NCI-H128 (cell line): Measurements from ENCODE around the gene PRDM10.
"Not testable (repeated sequence)": the region's sequence is repeated elsewhere in the genome, so short reads cannot be mapped to it uniquely, and the experiment has no call there.

Source experiments
- DNase-seq: peaks from one replicate; lab custom pipeline; 2025; ENCODE audit not compliant: unreplicated experiment; lab: John Stamatoyannopoulos, UW

The PRDM10 gene

DNA sequence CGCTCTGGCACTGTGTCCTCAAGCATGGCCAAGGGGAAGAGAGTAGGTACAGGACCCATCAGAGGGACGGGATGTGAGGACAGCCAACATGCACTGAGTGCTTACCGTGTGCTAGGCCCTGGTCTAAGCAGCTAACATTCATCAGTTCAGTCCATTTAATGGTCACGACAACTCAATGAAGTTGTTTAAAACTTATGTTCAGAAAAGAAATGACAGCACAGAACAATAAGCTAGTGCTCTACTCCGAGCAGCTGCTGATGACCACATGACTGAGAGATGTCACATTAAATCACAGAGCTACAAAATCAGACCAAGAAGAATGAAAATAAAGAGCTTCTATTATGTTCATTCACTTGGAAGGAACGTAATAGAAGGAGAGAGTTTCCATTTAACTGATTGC, 26.3 kb downstream of the PRDM10 start:
- no peak for DNase-seq

- no peak for DNase-seq
Measured at GRCh38 chr11:129975543-129975942, 27.1 kb downstream of the PRDM10 start.

- no peak for DNase-seq
Measured at GRCh38 chr11:129974672-129975071, 28.0 kb downstream of the PRDM10 start.

GRCh38 chr11:129974237-129974636, 28.4 kb downstream of the PRDM10 start:
- no peak for DNase-seq

- DNase-seq: no peak
Measured at GRCh38 chr11:129973809-129974208, 28.8 kb downstream of the PRDM10 start.

- no peak for DNase-seq
Measured at GRCh38 chr11:129973068-129973467, 29.6 kb downstream of the PRDM10 start.

GRCh38 chr11:129972611-129973010, 30.0 kb downstream of the PRDM10 start:
- no peak for DNase-seq

DNA sequence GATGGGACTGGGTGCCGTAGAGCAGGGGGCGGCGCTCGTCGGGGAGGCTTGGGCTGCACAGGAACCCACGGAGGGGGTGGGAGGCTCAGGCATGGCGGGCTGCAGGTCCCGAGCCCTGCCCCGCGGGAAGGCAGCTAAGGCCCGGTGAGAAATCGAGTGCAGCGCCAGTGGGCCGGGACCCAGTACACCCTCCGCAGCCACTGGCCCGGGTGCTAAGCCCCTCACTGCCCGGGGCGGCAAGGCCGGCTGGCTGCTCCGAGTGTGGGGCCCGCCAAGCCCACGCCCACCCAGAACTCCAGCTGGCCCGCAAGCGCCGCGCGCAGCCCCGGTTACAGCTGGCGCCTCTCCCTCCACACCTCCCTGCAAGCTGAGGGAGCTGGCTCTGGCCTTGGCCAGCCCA, 30.8 kb downstream of the PRDM10 start:
- DNase-seq: not testable (repeated sequence)

- no peak for DNase-seq
Measured at GRCh38 chr11:129969920-129970319, 32.7 kb downstream of the PRDM10 start.

DNA sequence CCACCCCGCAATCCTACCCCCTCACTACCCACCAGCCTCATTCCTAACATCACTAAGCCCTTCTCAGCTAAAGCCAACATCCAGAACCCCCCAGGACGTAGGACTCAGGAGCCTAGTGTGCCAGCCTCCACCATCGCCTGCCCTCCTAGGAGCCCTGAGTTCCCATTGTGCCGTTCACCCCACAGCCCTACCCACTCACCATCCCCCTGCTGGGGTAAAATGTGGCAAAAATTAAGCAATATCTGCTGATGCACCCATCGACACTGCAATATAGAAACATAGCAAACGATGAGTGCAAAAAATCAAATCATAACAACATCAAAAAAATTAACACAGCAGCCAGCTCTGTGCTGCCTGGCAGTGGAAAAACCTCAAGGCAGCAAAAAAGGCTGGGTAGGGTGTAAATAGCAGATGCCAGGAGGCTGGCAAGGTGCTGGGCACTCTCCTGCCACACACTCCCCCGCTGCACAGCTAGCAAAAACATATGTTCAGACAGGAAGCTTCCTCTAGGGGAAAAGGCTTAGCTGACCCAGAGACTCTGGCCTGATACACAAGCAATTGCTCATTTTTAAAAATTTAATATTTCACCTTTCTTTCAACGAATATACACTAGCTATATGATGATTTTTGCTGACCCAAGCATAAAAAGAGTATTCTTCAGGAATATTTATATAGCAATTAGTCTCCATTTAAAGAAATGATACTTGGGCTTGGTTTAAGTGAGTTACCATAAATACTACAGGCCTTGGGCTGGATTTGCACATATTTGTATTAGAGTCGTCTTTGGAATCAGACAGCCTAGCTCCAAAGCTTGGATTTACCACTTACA, 33.8 kb downstream of the PRDM10 start:
- DNase-seq: no peak

DNA sequence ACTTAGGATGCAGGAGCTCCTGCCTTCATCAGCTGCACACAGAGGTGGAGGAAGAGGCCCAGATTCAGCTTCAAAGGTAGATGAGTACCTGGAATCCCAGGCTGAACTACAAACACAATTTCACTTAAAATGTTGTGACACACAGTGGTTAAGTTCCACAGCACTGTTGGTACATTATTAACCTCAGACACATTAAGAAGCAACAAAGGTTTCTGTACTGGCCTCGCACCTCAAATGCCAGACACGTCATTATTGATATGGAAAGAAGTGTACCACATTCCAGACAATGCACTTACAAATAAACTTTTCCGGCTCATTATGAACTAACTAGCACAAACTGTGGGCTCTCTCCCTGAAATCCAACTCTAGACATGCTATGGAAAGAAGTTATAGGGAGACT, 34.6 kb downstream of the PRDM10 start:
- no peak for DNase-seq

DNA sequence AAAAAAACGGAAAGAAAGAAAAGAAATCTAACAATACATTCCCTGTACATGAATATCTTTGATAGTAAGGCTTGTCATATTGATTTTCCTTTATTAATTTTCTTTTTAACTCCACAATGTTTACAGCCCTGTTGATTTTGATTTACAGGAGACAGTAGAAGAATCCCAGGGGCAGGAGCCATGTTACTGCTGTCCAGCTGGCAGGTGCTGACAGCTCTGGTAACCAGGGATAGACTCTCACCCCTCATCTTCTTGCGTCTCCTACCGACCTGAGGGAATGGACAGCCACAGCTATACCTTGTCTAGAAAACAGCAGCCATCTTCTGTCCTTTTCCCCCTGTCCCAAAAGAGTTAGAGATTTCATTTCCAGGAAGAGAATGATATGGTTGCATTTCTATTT, 37.4 kb downstream of the PRDM10 start:
- no peak for DNase-seq

DNA sequence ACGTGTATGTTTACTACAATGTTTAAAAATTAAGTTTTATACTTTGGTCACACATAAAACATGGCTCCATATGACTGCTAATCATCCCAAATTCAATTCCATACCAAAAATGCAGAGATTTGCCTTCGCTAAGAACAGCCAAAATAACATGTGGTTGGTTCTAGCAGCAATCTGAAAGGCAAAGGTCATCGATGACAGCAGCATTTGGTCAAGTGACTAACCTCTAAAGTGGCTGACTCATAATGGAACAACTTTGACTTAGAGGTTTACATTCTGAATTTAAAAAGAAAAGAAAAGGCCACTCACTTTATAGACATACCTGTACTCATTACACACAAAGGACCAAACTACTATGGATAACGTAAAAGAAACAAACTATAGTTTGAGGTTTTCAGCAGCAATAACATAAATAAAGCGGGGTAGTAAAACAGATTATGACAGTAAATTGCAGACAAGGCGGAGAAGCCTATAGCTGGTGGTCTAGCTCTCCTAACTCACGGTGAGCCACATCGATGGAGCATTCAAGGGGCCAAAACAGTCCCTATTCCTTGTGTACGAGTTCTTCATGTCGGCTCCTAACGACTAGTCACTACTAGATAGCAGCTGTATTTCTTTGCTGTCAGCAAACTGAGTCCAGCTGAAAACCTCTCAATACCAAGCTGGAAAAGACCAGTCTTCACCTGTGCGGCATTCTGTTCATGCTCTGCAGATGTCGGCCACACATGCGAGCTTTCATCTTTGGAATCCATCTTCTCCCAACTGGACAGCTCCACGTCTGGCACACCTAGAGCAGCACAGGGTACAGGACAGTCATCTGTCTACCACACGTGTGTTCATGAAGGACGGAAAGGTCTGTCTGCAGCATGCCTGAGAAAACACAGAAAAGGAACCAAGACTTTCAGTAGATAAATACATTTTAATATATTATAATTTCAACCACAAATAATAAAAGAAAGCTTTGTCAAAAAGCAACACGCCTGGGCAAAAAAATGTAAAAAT, 42.1 kb downstream of the PRDM10 start:
- DNase-seq: no peak

DNA sequence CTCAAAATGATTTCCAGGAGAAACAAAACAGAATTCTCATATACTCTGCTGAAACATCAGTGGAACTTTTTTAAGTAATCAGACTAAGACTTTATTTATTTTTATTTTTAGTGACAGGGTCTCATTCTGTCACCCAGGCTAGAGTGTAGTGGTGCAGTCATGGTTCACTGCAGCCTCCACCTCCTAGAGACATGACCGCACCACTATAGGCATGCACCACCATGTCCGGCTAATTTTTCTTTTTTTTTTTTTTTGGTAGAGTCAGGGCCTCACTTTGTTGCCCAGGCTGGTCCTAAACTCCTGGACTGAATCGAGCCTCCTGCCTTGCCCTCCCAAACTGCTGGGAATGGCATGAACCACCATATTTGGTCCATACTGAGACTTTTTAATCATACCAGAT, 42.9 kb downstream of the PRDM10 start:
- DNase-seq: no peak

- no peak for DNase-seq
Measured at GRCh38 chr11:129955282-129955681, 47.4 kb downstream of the PRDM10 start.

- not testable (repeated sequence) for DNase-seq
Measured at GRCh38 chr11:129954703-129955102, 47.9 kb downstream of the PRDM10 start.

DNA sequence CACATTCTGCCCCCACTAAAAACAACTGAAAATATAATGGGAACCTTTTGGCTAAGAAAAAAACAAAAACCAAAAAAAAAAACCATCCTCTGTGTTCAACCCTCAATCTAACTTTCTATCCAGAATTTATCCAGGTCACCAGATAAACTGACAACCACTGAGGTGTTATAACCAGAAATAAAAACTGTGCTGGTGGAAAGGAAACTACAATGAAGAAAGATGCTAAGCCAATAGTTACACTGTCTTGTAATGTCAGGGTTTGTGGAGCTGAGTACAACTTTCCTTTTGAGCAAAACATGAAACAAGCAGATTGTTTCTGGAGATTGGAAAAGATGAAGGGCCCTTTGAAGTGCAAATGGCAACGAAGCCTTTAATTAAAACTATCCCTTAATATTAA, 50.8 kb downstream of the PRDM10 start:
- no peak for DNase-seq

DNA sequence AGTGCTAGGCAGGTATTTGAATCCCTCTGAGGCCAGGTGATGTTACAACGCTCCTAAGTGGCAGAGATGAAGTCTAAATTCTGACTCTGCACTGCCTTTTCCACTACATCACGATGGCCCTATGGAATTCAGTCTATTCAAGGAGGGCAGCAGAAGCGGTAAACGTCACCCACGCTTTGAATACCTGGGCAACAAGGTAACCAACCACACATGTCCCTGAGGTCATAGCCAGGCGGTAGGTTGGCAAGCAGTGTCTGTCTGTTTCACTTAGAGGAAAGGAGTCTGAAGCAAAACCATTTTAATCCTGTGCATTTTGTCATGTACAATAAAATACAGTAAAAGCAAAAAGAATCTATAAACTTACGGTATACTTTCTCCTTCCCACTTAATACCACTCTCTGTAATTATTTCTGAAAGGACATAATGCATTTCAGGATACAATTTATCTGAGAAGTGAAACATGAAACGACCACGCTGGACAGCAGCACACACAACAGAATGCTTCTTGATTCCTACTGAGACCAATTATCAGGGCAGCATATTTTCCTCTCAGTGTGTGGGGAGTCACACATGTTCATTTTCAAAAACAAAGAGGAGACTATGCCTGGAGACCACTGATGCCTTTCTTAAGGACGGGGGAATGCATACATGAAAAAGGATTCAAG, 51.3 kb downstream of the PRDM10 start:
- DNase-seq: no peak

GRCh38 chr11:129950101-129951091, 52.2 kb downstream of the PRDM10 start:
- DNase-seq: no peak

GRCh38 chr11:129948926-129949466, 53.6 kb downstream of the PRDM10 start:
- no peak for DNase-seq
